GM21619 (cell line): ENCODE results near the gene HOXD9.

Experiments used
- ATAC-seq: cut with Tn5 transposase; IDR thresholded peaks from one replicate; pipeline ENCODE4 v1.9.1; 2021; ENCODE audit not compliant: unreplicated experiment

HOXD9 gene

GRCh38 chr2:176098366-176099158 lies 24.0 kb upstream of the HOXD9 start:
- ATAC-seq: no peak

GRCh38 chr2:176099159-176099727 lies 23.3 kb upstream of the HOXD9 start:
- no peak for ATAC-seq

- ATAC-seq: no peak
Observed at GRCh38 chr2:176099728-176100546, 22.6 kb upstream of the HOXD9 start, which contains the start of gene HOXD12. HOXD12 (plus strand) TSS chr2:176099795; CDS start chr2:176099802, 7 bp downstream.

- ATAC-seq: no peak
Observed at GRCh38 chr2:176100547-176101140, 21.9 kb upstream of the HOXD9 start.

- ATAC-seq: no peak
Observed at GRCh38 chr2:176101216-176101830, 21.2 kb upstream of the HOXD9 start.

- ATAC-seq: no peak
Observed at GRCh38 chr2:176101842-176102241, 20.7 kb upstream of the HOXD9 start.

GRCh38 chr2:176102309-176102866 lies 20.1 kb upstream of the HOXD9 start:
- ATAC-seq: no peak

GRCh38 chr2:176103194-176103593 lies 19.3 kb upstream of the HOXD9 start:
- ATAC-seq: no peak

GRCh38 chr2:176103742-176104315 lies 18.7 kb upstream of the HOXD9 start:
- ATAC-seq: no peak

- no peak for ATAC-seq
Observed at GRCh38 chr2:176104316-176105077, 18.0 kb upstream of the HOXD9 start.

- ATAC-seq: no peak
Observed at GRCh38 chr2:176105078-176105729, 17.3 kb upstream of the HOXD9 start.

- no peak for ATAC-seq
Observed at GRCh38 chr2:176105730-176106580, 16.6 kb upstream of the HOXD9 start.

- ATAC-seq: no peak
Observed at GRCh38 chr2:176106581-176107539, 15.7 kb upstream of the HOXD9 start, which contains the start of gene HOXD11. HOXD11 (plus strand) TSS chr2:176107280; CDS start chr2:176107356, 76 bp downstream.

GRCh38 chr2:176107731-176108181 lies 14.8 kb upstream of the HOXD9 start:
- ATAC-seq: no peak

GRCh38 chr2:176109192-176109901 lies 13.2 kb upstream of the HOXD9 start:
- ATAC-seq: no peak

- no peak for ATAC-seq
Observed at GRCh38 chr2:176109946-176110345, 12.6 kb upstream of the HOXD9 start.
